Mesendoderm (in vitro differentiated cells): ENCODE results near the gene KCNAB2.

Experiments used
- DNase-seq: peaks from one replicate; pipeline ENCODE4 v3.0.0; 2013
- H2AK5ac ChIP-seq: 2 replicates; pipeline ENCODE4 v1.6.1; 2013; ENCODE audit warnings: low read length, inconsistent platforms
- H2BK120ac ChIP-seq: 2 replicates; pipeline ENCODE4 v1.6.1; 2013; ENCODE audit warnings: low read depth, mild to moderate bottlenecking, low read length, moderate library complexity, mixed read lengths
- H2BK15ac ChIP-seq: replicated peaks from 2 replicates; pipeline ENCODE4 v1.6.1; 2013; ENCODE audit warnings: low read depth, mild to moderate bottlenecking, moderate library complexity
- H2BK5ac ChIP-seq: 2 replicates; pipeline ENCODE4 v1.6.1; 2013; ENCODE audit warnings: low read length, inconsistent platforms
- H3K18ac ChIP-seq: 2 replicates; pipeline ENCODE4 v1.6.1; 2013; ENCODE audit warnings: mild to moderate bottlenecking, low read length, mixed read lengths
- H3K23ac ChIP-seq: one replicate; pipeline ENCODE4 v1.6.1; 2013; ENCODE audit warnings: low read length
- H3K27ac ChIP-seq: 2 replicates; pipeline ENCODE4 v1.5.1; 2013; ENCODE audit warnings: low read depth, mild to moderate bottlenecking, inconsistent platforms, low read length, moderate library complexity
- H3K27me3 ChIP-seq: 2 replicates; pipeline ENCODE4 v1.6.1; 2013; ENCODE audit warnings: low read length, control low read depth, mild to moderate bottlenecking, inconsistent platforms; ENCODE audit not compliant: insufficient read depth, poor library complexity
- H3K36me3 ChIP-seq: 2 replicates; pipeline ENCODE4 v1.6.1; 2013; ENCODE audit warnings: low read length, inconsistent platforms; ENCODE audit not compliant: control insufficient read depth, insufficient read depth
- H3K4ac ChIP-seq: one replicate; pipeline ENCODE4 v1.6.1; 2013; ENCODE audit warnings: low read depth, mild to moderate bottlenecking, low read length, moderate library complexity
- H3K4me1 ChIP-seq: 2 replicates; pipeline ENCODE4 v1.6.1; 2013; ENCODE audit warnings: low read depth, low read length, inconsistent platforms; ENCODE audit not compliant: control insufficient read depth
- H3K4me2 ChIP-seq: 2 replicates; pipeline ENCODE4 v1.6.1; 2013; ENCODE audit warnings: low read length
- H3K4me3 ChIP-seq: 2 replicates; pipeline ENCODE4 v1.5.1; 2013; ENCODE audit warnings: mild to moderate bottlenecking, low read length
- H3K56ac ChIP-seq: one replicate; pipeline ENCODE4 v1.6.1; 2013; ENCODE audit warnings: low read length
- H3K79me1 ChIP-seq: 2 replicates; pipeline ENCODE4 v1.6.1; 2013; ENCODE audit warnings: low read length, inconsistent platforms
- H3K79me2 ChIP-seq: 2 replicates; pipeline ENCODE4 v1.6.1; 2013; ENCODE audit warnings: mild to moderate bottlenecking, low read length; ENCODE audit not compliant: control insufficient read depth, insufficient read depth
- H3K9ac ChIP-seq: 2 replicates; pipeline ENCODE4 v1.6.1; 2013; ENCODE audit warnings: low read length, inconsistent platforms
- H4K5ac ChIP-seq: one replicate; pipeline ENCODE4 v1.6.1; 2013; ENCODE audit warnings: low read length
- H4K8ac ChIP-seq: one replicate; pipeline ENCODE4 v1.6.1; 2013; ENCODE audit warnings: low read depth, mild to moderate bottlenecking, control low read depth, low read length, moderate library complexity
- WGBS: extraction: QIAGEN DNeasy Blood & Tissue Kit; methylation state at CpG from one replicate; pipeline ENCODE4 v1.1.7; 2013; ENCODE audit warnings: low lambda C conversion rate, missing lambda C conversion rate; ENCODE audit not compliant: insufficient coverage; ENCODE audit errors: extremely low coverage; 5-methylcytosine and 5-hydroxymethylcytosine counted together

KCNAB2 gene

GRCh38 chr1:6086762-6087376 lies 41.2 kb downstream of the KCNAB2 start:
- Histone ChIP-seq H3K36me3 (no peaks in the 10 kb centered on the region), H3K9ac (no peak overlapping the region), H3K4me3 (no peak overlapping the region), H4K8ac (no peak overlapping the region), H2BK5ac (no peak overlapping the region), H2BK15ac (no peak overlapping the region), H3K79me2 (no peaks in the 10 kb centered on the region), H3K4me1 (no peaks in the 10 kb centered on the region), H2BK120ac (no peak overlapping the region), H3K18ac (no peak overlapping the region), H4K5ac (no peak overlapping the region), H3K56ac (no peak overlapping the region), H3K4ac (no peak overlapping the region), H2AK5ac (no peak overlapping the region), H3K23ac (no peak overlapping the region), H3K27ac (no peak overlapping the region), H3K27me3 (no peaks in the 10 kb centered on the region), H3K79me1 (no peaks in the 10 kb centered on the region), H3K4me2 (no peak overlapping the region)
- no CpG with 5 or more reads among the region's 15 CpGs for WGBS
- DNase-seq, result no peak

- H3K9ac ChIP-seq, result no peak overlapping the region
- H2BK120ac ChIP-seq, result no peak overlapping the region
- no peak overlapping the region for H3K4me3 ChIP-seq
- no peak for DNase-seq
- no peak overlapping the region for H4K8ac ChIP-seq
- no peak overlapping the region for H2BK5ac ChIP-seq
- no peak overlapping the region for H3K4ac ChIP-seq
- no peak overlapping the region for H3K18ac ChIP-seq
- H4K5ac ChIP-seq, result no peak overlapping the region
- no peak overlapping the region for H3K23ac ChIP-seq
- WGBS, result no CpG with 5 or more reads among the region's 14 CpGs
- H2AK5ac ChIP-seq, result no peak overlapping the region
- H3K4me1 ChIP-seq, result no peaks in the 10 kb centered on the region
- no peak overlapping the region for H3K27ac ChIP-seq
- H3K56ac ChIP-seq, result no peak overlapping the region
- no peaks in the 10 kb centered on the region for H3K79me1 ChIP-seq
- no peaks in the 10 kb centered on the region for H3K79me2 ChIP-seq
- H3K36me3 ChIP-seq, result no peaks in the 10 kb centered on the region
- no peak overlapping the region for H3K4me2 ChIP-seq
- H2BK15ac ChIP-seq, result no peak overlapping the region
- H3K27me3 ChIP-seq, result no peaks in the 10 kb centered on the region
Measured at GRCh38 chr1:6087377-6087772, 41.7 kb downstream of the KCNAB2 start.

GRCh38 chr1:6087958-6088357 lies 42.3 kb downstream of the KCNAB2 start:
- Histone ChIP-seq H3K18ac (no peak overlapping the region), H4K8ac (no peak overlapping the region), H3K9ac (no peak overlapping the region), H2AK5ac (no peak overlapping the region), H4K5ac (no peak overlapping the region), H3K23ac (no peak overlapping the region), H3K27ac (no peak overlapping the region), H3K4me1 (no peaks in the 10 kb centered on the region), H3K4me2 (no peak overlapping the region), H3K27me3 (no peaks in the 10 kb centered on the region), H2BK120ac (no peak overlapping the region), H3K56ac (no peak overlapping the region), H3K79me2 (no peaks in the 10 kb centered on the region), H3K4me3 (no peak overlapping the region), H2BK15ac (no peak overlapping the region), H3K4ac (no peak overlapping the region), H3K36me3 (no peaks in the 10 kb centered on the region), H2BK5ac (no peak overlapping the region), H3K79me1 (no peaks in the 10 kb centered on the region)
- WGBS, result no CpG with 5 or more reads among the region's 6 CpGs
- DNase-seq, result no peak

GRCh38 chr1:6088956-6089355 lies 43.3 kb downstream of the KCNAB2 start:
- H3K18ac ChIP-seq, result no peak overlapping the region
- no peaks in the 10 kb centered on the region for H3K36me3 ChIP-seq
- H3K9ac ChIP-seq, result no peak overlapping the region
- no peak overlapping the region for H3K56ac ChIP-seq
- H2BK5ac ChIP-seq, result no peak overlapping the region
- no peak overlapping the region for H2BK15ac ChIP-seq
- no peak overlapping the region for H3K27ac ChIP-seq
- no CpG with 5 or more reads among the region's 19 CpGs for WGBS
- DNase-seq, result no peak
- no peaks in the 10 kb centered on the region for H3K4me1 ChIP-seq
- no peak overlapping the region for H3K23ac ChIP-seq
- H3K27me3 ChIP-seq, result no peaks in the 10 kb centered on the region
- no peak overlapping the region for H3K4me2 ChIP-seq
- H3K4me3 ChIP-seq, result no peak overlapping the region
- no peaks in the 10 kb centered on the region for H3K79me2 ChIP-seq
- no peak overlapping the region for H4K8ac ChIP-seq
- no peaks in the 10 kb centered on the region for H3K79me1 ChIP-seq
- H2BK120ac ChIP-seq, result no peak overlapping the region
- H2AK5ac ChIP-seq, result no peak overlapping the region
- H4K5ac ChIP-seq, result no peak overlapping the region
- no peak overlapping the region for H3K4ac ChIP-seq

- no CpG with 5 or more reads among the region's 18 CpGs for WGBS
- DNase-seq, result no peak
Measured at GRCh38 chr1:6090288-6090687, 44.6 kb downstream of the KCNAB2 start.

More at GRCh38 chr1:6090288-6090687, 44.6 kb downstream of the KCNAB2 start:
- Histone ChIP-seq H3K4me3 (no peak overlapping the region), H3K18ac (no peak overlapping the region), H3K79me2 (no peaks in the 10 kb centered on the region), H3K4me2 (no peak overlapping the region), H3K9ac (no peak overlapping the region), H3K27me3 (no peaks in the 10 kb centered on the region), H2AK5ac (no peak overlapping the region), H2BK15ac (no peak overlapping the region), H3K4ac (no peak overlapping the region), H4K5ac (no peak overlapping the region), H2BK120ac (no peak overlapping the region), H4K8ac (no peak overlapping the region), H3K36me3 (no peaks in the 10 kb centered on the region), H3K4me1 (no peaks in the 10 kb centered on the region), H3K56ac (no peak overlapping the region), H3K27ac (no peak overlapping the region), H2BK5ac (no peak overlapping the region), H3K23ac (no peak overlapping the region), H3K79me1 (no peaks in the 10 kb centered on the region)
